ENCODE measurements around the gene EPN3. TPM values are rescaled to one million over a fixed set of nuclear protein-coding genes. Genes with fewer than 3 reads are reported as not detected.

Gene EPN3
- total and polyA plus RNA-seq, 4 donors: 1.3 to 2.6 (median 2.5) TPM

GRCh38 chr17:50582741-50583140 lies 50.2 kb downstream of the EPN3 start:
- 87 to 88% methylated on average over 2 of the region's 2 CpGs for WGBS, 2 donors
- Histone ChIP-seq H3K9me3 (ENCODE audit: control insufficient read depth in 4 of 4, insufficient read depth in 3 of 4, low read length in 3 of 4) (no peaks in the 10 kb centered on the region), H3K27ac (ENCODE audit: low read depth in 1 of 2, low read length in 1 of 2) (peak overlapping the region in 1 of 2 donors; percentile 66), H3K9ac (ENCODE audit: insufficient read depth in 1 of 2, low read length in 2 of 2) (no peak overlapping the region), H3K36me3 (ENCODE audit: control insufficient read depth in 4 of 4, insufficient read depth in 4 of 4, low read length in 4 of 4) (peaks cover 0 to 21% (median 3%) of the 10 kb centered on the region in 4 donors), H3K27me3 (ENCODE audit: control insufficient read depth in 3 of 3, insufficient read depth in 3 of 3, low read length in 2 of 3) (no peaks in the 10 kb centered on the region), H3K4me1 (ENCODE audit: control insufficient read depth in 5 of 5, insufficient read depth in 5 of 5, low read length in 5 of 5) (peaks cover 0 to 5% (median 0%) of the 10 kb centered on the region in 5 donors), H3K4me3 (no peak overlapping the region)
- no peak for ATAC-seq (ENCODE audit: insufficient read depth, low FRiP score)
- no peak for TF ChIP-seq CTCF (IDR thresholded peaks at IDR 0.05; ENCODE audit: control extremely low read depth, extremely low read depth)
- no peak for DNase-seq

- no peak for DNase-seq
- no peaks in the 10 kb centered on the region for H3K27me3 ChIP-seq (ENCODE audit: control insufficient read depth in 3 of 3, insufficient read depth in 3 of 3, low read length in 2 of 3)
- H3K9ac ChIP-seq (ENCODE audit: insufficient read depth in 1 of 2, low read length in 2 of 2): no peak overlapping the region
- peaks cover 0 to 7% (median 0%) of the 10 kb centered on the region in 5 donors for H3K4me1 ChIP-seq (ENCODE audit: control insufficient read depth in 5 of 5, insufficient read depth in 5 of 5, low read length in 5 of 5)
- no peak overlapping the region for H3K27ac ChIP-seq (ENCODE audit: low read depth in 1 of 2, low read length in 1 of 2)
- no peak overlapping the region for H3K4me3 ChIP-seq
- 61 to 62% methylated on average over 7 of the region's 7 CpGs for WGBS, 2 donors
- peaks cover 0 to 17% (median 3%) of the 10 kb centered on the region in 4 donors for H3K36me3 ChIP-seq (ENCODE audit: control insufficient read depth in 4 of 4, insufficient read depth in 4 of 4, low read length in 4 of 4)
- no peak for TF ChIP-seq CTCF (IDR thresholded peaks at IDR 0.05; ENCODE audit: control extremely low read depth, extremely low read depth)
- no peaks in the 10 kb centered on the region for H3K9me3 ChIP-seq (ENCODE audit: control insufficient read depth in 4 of 4, insufficient read depth in 3 of 4, low read length in 3 of 4)
- ATAC-seq (ENCODE audit: insufficient read depth, low FRiP score): no peak
These were observed 51.1 kb downstream of the EPN3 start for GRCh38 chr17:50583641-50584040.

GRCh38 chr17:50584116-50584515 lies 51.6 kb downstream of the EPN3 start:
- Histone ChIP-seq H3K4me1 (ENCODE audit: control insufficient read depth in 5 of 5, insufficient read depth in 5 of 5, low read length in 5 of 5) (peaks cover 0 to 12% (median 4%) of the 10 kb centered on the region in 5 donors), H3K4me3 (no peak overlapping the region), H3K9me3 (ENCODE audit: control insufficient read depth in 4 of 4, insufficient read depth in 3 of 4, low read length in 3 of 4) (no peaks in the 10 kb centered on the region), H3K9ac (ENCODE audit: insufficient read depth in 1 of 2, low read length in 2 of 2) (no peak overlapping the region), H3K27ac (ENCODE audit: low read depth in 1 of 2, low read length in 1 of 2) (no peak overlapping the region), H3K27me3 (ENCODE audit: control insufficient read depth in 3 of 3, insufficient read depth in 3 of 3, low read length in 2 of 3) (no peaks in the 10 kb centered on the region), H3K36me3 (ENCODE audit: control insufficient read depth in 4 of 4, insufficient read depth in 4 of 4, low read length in 4 of 4) (peaks cover 0 to 17% (median 3%) of the 10 kb centered on the region in 4 donors)
- DNase-seq: no peak
- 81 to 90% methylated on average over 4 of the region's 4 CpGs for WGBS, 2 donors
- TF ChIP-seq CTCF (IDR thresholded peaks at IDR 0.05; ENCODE audit: control extremely low read depth, extremely low read depth): no peak
- ATAC-seq (ENCODE audit: insufficient read depth, low FRiP score): no peak

GRCh38 chr17:50584749-50585148 lies 52.2 kb downstream of the EPN3 start:
- no peaks in the 10 kb centered on the region for H3K27me3 ChIP-seq (ENCODE audit: control insufficient read depth in 3 of 3, insufficient read depth in 3 of 3, low read length in 2 of 3)
- no peak overlapping the region for H3K4me3 ChIP-seq
- H3K27ac ChIP-seq (ENCODE audit: low read depth in 1 of 2, low read length in 1 of 2): no peak overlapping the region
- ATAC-seq (ENCODE audit: insufficient read depth, low FRiP score) (no peak), DNase-seq (no peak)
- H3K36me3 ChIP-seq (ENCODE audit: control insufficient read depth in 4 of 4, insufficient read depth in 4 of 4, low read length in 4 of 4): peaks cover 0 to 17% (median 3%) of the 10 kb centered on the region in 4 donors
- 79 to 85% methylated on average over 6 of the region's 6 CpGs for WGBS, 2 donors
- H3K9me3 ChIP-seq (ENCODE audit: control insufficient read depth in 4 of 4, insufficient read depth in 3 of 4, low read length in 3 of 4): no peaks in the 10 kb centered on the region
- TF ChIP-seq CTCF (IDR thresholded peaks at IDR 0.05; ENCODE audit: control extremely low read depth, extremely low read depth): no peak
- H3K4me1 ChIP-seq (ENCODE audit: control insufficient read depth in 5 of 5, insufficient read depth in 5 of 5, low read length in 5 of 5): peaks cover 0 to 18% (median 10%) of the 10 kb centered on the region in 5 donors
- H3K9ac ChIP-seq (ENCODE audit: insufficient read depth in 1 of 2, low read length in 2 of 2): no peak overlapping the region

All from lung (tissue), 12 donors.